ENCODE results near the gene CCT5.
"Not testable (repeated sequence)": the region's sequence is repeated elsewhere in the genome, so short reads cannot be mapped to it uniquely, and the experiment has no call there.

The CCT5 gene

GRCh38 chr5:10278658-10279279 is 28.7 kb downstream of the CCT5 start:
- DNase-seq, result no peak

GRCh38 chr5:10279328-10279727 is 29.2 kb downstream of the CCT5 start:
- DNase-seq, result no peak

GRCh38 chr5:10279925-10280720 is 30.0 kb downstream of the CCT5 start:
- DNase-seq, result no peak

- DNase-seq, result peak; percentile 69 to 76
These were observed 34.0 kb downstream of the CCT5 start for GRCh38 chr5:10283927-10284635.

- DNase-seq, result not testable (repeated sequence)
These were observed 35.3 kb downstream of the CCT5 start for GRCh38 chr5:10285362-10285761.

- DNase-seq, result no peak
These were observed 36.2 kb downstream of the CCT5 start for GRCh38 chr5:10286162-10286861.

- DNase-seq, result no peak
These were observed 36.8 kb downstream of the CCT5 start for GRCh38 chr5:10286862-10287227.

- DNase-seq, result peak in 1 of 2 experiments; percentile 6
These were observed 38.6 kb downstream of the CCT5 start for GRCh38 chr5:10288592-10289219.

- DNase-seq, result no peak
These were observed 39.3 kb downstream of the CCT5 start for GRCh38 chr5:10289353-10289752.

GRCh38 chr5:10289991-10290390 is 39.9 kb downstream of the CCT5 start:
- no peak for DNase-seq

GRCh38 chr5:10290438-10290837 is 40.4 kb downstream of the CCT5 start:
- DNase-seq, result no peak

- no peak for DNase-seq
These were observed 41.7 kb downstream of the CCT5 start for GRCh38 chr5:10291692-10292339.

- DNase-seq, result no peak
These were observed 44.0 kb downstream of the CCT5 start for GRCh38 chr5:10293907-10294662.

- no peak for DNase-seq
These were observed 45.7 kb downstream of the CCT5 start for GRCh38 chr5:10295619-10296326.

GRCh38 chr5:10297646-10298204 is 47.6 kb downstream of the CCT5 start:
- no peak for DNase-seq

- no peak for DNase-seq
These were observed 50.2 kb downstream of the CCT5 start for GRCh38 chr5:10300246-10300645.

GRCh38 chr5:10301266-10301665 is 51.2 kb downstream of the CCT5 start:
- DNase-seq, result no peak

GRCh38 chr5:10301842-10302610 is 51.9 kb downstream of the CCT5 start:
- no peak for DNase-seq

GRCh38 chr5:10303201-10303600 is 53.1 kb downstream of the CCT5 start:
- DNase-seq, result no peak

- DNase-seq, result no peak
These were observed 53.7 kb downstream of the CCT5 start for GRCh38 chr5:10303699-10304170.

All from activated CD4-positive, alpha-beta T cell treated with anti-CD3 and anti-CD28 coated beads, Interleukin-2, amount 50 U/mL, for 4 hours (primary cell).